ENCODE results near the gene WHRN. TPM values are rescaled to one million over a fixed set of nuclear protein-coding genes. Genes with fewer than 3 reads are reported as not detected.

WHRN gene
- 3.9 and 6.6 TPM in 2 replicates for total RNA-seq (2014; rRNA removed; shearing (Covaris generic); ENCODE audit: low replicate concordance)

DNA sequence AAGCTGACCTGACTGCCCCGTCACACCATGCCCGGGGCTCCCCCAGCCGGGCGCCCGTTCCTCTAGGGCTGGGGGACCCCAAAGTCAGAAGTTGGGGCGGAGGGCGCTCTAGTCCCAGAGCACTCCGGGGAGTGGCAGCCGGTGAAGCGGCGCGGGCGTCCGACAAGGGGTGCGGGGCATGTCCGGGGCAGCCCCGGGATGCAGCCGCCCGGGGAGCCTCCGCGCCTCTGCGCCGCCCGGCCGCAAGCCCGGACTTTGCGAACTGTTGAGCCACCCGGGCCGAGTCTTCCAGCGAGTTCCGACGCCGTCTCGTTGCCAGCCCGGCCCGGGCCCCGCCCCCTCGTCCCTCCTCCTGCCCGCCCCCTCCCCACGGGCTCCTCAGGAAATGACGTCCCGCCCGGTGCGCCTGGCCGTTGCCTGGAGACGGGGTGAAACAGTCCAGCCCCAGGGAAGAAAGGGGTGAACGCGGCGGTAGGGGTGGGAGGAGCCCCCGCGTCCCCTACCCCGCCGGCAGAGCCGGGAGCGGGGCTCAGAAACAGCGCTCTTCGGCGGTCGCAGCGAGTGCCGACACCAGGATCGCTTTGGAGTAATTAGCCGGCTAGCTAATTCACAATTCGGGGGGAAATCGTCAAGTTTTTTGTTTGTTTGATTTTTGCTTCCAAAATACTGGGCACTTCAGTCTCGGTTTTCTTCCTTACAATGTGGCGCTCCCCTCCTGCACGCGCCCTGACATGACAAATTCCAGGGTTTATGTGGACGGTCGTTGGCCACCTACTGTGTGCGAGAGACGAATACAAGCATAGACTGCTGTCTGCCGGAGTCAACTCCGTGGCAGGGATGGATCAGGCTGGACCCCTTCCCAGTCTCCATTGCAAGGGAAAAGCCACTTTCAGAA is at the start of gene WHRN:
Gene WHRN (minus strand): TSS at position 287 of the 895 bp plus-strand sequence. CDS start 672 bp downstream, outside the sequence.
- peak; percentile 78 for DNase-seq (ENCODE audit: low read depth)
- in situ Hi-C loops (cut with HindIII; ENCODE audit: low pct_unique_long_range_greater_than_20kb, low sequenced_read_pairs), result no loop called here

DNA sequence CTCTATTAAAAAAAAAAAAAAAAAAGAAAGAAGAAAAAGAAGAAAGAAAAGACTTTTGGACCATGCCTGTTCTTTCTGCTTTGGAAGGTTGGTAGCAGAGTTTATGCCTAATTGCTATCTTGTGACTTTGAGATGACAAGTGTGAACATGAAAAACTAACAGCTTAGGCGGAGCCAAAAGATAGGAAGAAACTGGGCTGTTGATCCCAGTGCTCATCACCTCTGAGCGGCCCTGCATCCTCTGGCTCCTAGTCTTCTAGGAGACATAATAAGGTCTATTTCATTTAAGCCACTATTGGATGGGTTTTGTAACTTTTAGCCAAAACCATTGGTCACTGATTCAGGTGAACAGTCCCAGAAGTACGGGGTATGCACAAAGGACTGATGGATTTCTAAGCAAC is 47.9 kb upstream of the WHRN start:
- in situ Hi-C loops (cut with HindIII; ENCODE audit: low pct_unique_long_range_greater_than_20kb, low sequenced_read_pairs), result no loop called here

DNA sequence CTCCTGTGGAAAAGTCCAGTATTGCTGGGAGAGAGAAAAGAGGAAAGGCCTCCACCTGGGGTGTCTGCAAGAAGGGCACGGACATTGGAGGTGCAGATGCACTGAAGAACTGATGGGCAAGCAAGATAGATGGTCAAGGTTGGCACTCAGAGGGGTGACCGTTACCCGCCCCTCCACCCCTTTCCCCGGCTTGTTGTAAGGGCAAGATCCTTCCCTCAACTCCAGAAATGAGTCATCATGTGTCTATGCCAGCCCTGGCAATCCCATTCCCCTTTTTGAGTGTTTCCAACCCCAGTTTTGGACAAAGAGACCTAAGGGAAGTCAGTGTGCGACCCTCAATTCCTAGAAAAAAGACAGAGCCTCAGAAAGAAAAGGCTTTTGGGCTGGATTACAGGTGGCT is 47.4 kb upstream of the WHRN start:
- DNase-seq (ENCODE audit: low read depth), result no peak
- in situ Hi-C loops (cut with HindIII; ENCODE audit: low pct_unique_long_range_greater_than_20kb, low sequenced_read_pairs), result no loop called here

More for the DNA sequence above, 47.9 kb upstream of the WHRN start:
- no peak for DNase-seq (ENCODE audit: low read depth)

DNA sequence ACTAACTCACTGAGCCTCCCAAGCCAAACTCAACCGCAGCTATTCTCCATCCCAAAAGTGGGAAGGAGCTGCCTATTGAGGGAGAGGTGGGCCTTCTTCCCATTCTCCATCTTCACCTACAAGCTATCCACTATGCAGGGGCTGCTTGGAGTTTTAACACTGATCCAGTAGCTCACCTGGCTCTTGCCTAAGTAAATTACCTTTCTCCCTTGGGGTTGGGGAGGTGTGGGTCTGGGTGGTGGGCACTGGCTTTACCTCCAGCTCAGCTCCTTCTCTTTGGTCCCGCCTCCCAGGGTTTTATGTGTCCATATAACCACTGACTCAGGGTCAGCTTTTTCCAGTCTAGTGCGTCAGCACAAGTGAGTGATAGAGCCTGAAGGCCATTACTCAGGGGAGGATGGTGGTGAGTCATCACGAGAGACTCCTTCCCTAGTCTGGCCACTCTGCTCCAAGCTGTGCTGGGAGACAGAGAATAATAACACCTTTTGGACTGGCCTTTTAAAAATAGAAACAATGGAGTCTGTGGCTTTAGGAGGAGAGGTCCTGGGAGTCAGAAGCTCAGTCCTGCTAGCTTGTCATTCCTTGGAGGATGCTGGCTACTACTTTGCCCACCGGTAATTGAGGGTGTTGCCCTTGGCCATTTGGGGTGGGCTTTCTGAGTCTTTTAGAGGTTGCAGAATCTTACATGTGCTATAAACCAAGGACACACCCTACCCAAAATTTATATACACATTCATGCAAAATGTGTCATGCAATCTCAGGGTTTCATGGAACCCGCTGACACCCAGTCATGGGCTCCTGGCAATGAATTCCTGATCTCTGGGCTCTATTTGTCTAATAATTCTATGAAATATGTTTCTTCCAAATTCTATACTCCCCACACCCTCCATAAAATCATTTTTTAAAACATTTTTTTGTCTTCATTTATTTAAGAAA is 46.7 kb upstream of the WHRN start:
- in situ Hi-C loops (cut with HindIII; ENCODE audit: low pct_unique_long_range_greater_than_20kb, low sequenced_read_pairs), result no loop called here

DNA sequence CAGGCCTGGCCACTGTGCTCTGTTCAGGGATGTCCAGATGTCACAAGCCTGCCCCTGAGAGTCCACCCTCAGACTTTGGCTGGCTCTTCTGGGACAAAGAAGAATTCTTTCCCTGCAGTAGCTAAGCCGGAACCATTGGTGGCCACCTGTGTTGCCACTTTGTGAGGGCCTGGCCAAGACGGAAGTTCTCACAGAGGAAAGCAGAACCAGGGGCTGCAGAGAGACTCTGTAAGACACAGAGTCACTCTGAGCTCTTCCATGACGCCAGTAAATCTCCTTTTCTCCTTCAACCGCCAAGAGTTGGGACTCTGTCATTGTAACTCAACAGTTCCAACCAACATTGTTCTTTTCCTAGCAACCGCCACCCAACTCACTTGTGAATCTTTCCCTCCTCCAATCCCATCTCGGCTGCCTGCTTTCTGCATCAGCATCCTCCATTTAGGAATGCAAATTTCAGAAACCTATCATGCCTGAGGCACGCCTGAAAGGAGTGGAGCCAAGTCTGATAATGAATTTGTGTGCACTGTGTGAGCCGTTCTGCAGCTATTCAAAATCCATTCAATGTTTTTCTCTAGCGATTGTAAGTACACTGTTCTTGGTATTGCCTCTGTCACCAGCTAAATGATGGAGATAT is 44.5 kb upstream of the WHRN start:
- no peak for DNase-seq (ENCODE audit: low read depth)
- in situ Hi-C loops (cut with HindIII; ENCODE audit: low pct_unique_long_range_greater_than_20kb, low sequenced_read_pairs), result no loop called here

More for the DNA sequence above, 46.7 kb upstream of the WHRN start:
- DNase-seq (ENCODE audit: low read depth), result peak; percentile 96

DNA sequence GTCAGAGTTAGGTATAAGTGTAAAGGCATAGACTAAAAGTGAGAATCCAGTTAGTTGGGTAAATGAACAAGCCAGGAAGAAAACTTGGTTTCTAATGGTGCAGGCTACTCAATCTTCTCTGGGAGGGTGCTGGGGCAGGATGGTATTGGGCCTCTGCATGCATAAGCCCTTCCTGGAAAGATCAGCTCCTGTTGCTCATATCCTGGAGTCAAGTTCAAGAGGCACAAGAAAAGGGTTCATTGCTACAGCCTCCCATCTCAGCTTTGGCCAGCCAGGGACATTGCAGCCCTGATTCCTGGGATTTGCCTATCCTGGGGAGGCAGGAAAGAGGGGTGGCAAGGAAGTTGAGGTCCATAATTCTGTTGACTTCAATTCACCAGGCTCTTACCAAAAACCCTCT is 41.6 kb upstream of the WHRN start:
- no peak for DNase-seq (ENCODE audit: low read depth)
- in situ Hi-C loops (cut with HindIII; ENCODE audit: low pct_unique_long_range_greater_than_20kb, low sequenced_read_pairs), result no loop called here

DNA sequence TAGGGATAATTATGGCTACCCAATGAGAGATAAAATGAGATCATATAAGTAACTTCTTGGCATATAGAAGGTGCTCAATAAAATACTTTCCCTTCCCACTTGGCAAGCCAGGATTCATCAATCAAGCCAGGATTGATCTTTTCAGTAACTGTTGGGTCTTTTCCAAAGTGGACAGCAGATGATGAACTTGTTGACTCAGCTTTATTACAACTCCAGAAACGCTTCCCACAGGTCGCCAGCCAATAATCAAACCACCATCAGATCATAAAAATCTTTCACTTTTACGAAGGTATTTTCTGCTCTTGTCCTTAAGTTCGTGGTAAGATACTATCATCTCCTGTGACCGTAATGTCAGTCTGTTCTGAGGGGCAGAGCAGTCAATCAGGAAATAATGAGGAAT is 39.8 kb upstream of the WHRN start:
- no peak for DNase-seq (ENCODE audit: low read depth)

DNA sequence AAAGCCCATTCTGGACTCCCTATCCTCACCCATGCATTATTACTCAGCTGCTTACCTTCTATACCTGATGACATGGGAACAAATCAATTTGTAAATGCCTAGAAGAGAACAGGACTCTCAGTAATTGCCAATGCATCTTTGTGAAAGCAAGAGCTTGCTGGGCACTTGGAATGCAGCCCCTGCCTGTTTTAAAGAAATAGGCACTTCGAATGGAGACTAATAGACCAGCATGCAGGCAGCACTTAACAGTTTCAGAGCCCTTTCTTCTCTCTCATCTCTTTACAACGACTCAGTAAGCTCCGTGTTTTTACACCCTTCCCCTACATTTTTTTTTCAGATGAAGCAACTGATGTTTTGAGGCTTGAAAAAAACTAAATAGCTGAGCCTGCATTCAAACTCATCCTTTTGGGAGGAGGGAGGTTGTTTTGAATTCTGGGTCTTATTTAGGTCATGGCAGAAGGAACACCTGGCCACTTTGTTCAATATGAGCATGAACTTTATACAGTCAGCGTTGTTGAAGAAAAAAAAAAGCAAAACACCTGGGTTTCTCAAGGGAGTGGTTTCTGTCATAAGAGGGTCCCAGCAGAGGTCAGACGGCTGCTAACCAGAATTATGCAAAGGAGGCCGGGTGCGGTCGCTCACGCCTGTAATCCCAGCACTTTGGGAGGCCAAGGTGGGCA is 34.6 kb upstream of the WHRN start:
- no peak for DNase-seq (ENCODE audit: low read depth)

More for the DNA sequence above, 39.8 kb upstream of the WHRN start:
- in situ Hi-C loops (cut with HindIII; ENCODE audit: low pct_unique_long_range_greater_than_20kb, low sequenced_read_pairs), result no loop called here

DNA sequence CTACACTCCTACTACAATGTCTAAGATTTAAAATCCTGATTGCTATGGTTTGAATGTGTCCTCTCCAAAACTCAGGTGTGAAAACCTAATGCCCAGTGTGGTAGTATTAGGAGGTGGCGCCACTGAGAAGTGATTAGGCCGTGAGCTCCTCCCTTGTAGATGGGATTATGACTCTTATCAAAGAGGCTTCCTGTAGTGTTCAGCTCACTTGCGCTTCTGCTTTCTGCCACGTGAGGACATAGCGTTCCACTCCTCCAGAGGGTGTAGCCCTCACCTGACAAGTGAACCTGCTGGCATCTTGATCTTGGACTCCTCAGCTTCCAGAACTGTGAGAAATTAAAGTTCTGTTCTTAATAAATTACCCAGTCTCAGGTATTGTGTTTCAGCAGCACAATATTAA is 33.0 kb upstream of the WHRN start:
- in situ Hi-C loops (cut with HindIII; ENCODE audit: low pct_unique_long_range_greater_than_20kb, low sequenced_read_pairs), result no loop called here

More for the DNA sequence above, 34.6 kb upstream of the WHRN start:
- in situ Hi-C loops (cut with HindIII; ENCODE audit: low pct_unique_long_range_greater_than_20kb, low sequenced_read_pairs), result no loop called here

DNA sequence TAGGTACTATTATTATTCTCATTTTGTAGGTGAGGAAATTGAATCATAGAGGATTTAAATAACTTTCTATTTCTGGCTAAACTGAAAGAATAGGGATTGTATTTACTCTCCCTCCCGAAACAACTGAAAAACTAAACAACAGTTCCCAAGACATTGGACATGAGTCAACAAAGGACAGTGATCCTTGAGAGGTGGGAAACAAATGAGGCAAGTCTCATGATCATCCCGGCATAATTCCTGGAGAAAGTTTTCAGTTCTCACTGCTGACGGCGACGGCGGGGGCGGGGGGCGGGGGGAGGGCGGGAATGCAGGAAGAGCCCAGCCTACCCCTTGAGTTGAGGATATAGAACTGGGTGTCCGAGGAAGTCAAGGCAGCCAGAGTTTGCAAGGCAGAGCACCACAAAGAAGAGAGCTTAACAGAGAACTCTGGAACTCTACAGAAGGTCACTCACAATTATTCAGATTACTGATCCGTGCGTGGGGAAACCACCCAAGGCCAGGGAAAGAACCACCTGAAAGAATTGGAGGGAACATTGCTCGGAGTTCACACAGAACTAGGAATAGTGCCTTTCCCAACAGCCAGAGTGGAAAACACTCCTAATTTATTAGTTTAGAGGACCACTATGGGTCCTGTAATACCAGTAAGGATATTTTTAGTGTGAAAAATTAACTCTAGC is 27.4 kb upstream of the WHRN start:
- in situ Hi-C loops (cut with HindIII; ENCODE audit: low pct_unique_long_range_greater_than_20kb, low sequenced_read_pairs), result no loop called here
- DNase-seq (ENCODE audit: low read depth), result no peak

More for the DNA sequence above, 33.0 kb upstream of the WHRN start:
- DNase-seq (ENCODE audit: low read depth), result peak; percentile 30

DNA sequence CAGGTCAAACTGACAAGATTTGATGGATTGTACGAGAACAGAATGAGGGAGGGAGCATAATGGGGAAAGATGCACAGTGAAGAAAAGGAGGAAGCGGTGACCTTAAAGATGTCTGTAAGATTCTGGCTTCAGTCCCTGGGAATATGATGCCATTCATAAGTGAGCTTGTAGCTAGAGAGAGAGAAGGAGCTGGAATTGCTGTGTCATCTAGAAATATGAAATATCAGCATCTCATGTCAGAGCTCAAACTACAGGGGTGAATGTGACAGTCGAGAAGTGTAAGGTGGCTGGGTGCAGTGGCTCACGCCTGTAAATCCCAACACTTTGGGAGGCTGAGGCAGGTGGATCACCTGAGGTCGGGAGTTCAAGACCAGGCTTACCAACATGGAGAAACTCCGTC is 24.0 kb upstream of the WHRN start:
- in situ Hi-C loops (cut with HindIII; ENCODE audit: low pct_unique_long_range_greater_than_20kb, low sequenced_read_pairs), result no loop called here
- no peak for DNase-seq (ENCODE audit: low read depth)

DNA sequence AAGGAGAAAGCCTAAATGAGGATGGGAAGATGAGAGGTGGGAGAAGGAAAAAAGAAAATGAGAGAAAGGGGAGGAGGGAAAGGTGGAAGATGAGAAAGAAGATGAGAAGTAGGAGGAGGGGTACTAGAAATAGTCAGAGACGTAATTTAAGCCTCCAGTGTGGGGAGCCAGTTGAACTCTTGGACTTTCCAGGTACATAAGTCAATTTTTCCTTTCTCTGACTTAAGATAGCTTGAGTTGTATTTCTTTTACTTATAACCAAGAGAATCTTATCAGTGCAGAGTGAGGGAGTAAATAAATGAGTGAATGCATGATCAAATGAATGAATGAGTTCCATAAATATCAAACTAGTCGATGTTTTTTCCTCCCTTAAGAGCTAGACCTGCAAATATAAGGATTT is 21.5 kb upstream of the WHRN start:
- no peak for DNase-seq (ENCODE audit: low read depth)
- in situ Hi-C loops (cut with HindIII; ENCODE audit: low pct_unique_long_range_greater_than_20kb, low sequenced_read_pairs), result no loop called here

DNA sequence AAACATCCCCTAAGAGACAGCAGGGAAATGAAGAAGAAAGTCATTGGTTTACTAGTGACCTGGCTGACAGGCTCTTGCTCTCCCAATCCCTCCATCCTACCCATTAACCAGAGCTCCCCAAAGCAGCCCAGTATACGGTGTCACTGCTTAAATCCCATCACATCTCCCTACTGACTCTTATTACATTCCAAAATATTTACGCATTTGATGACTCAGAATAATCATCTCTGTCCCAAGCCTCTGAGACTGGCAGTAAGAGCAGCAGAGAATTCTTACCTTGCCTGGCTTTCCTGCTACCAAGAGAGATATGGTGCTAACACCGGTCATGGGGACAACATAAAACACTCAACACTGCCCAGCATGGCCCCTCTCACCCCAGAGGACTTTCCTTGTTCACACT is 20.2 kb upstream of the WHRN start:
- in situ Hi-C loops (cut with HindIII; ENCODE audit: low pct_unique_long_range_greater_than_20kb, low sequenced_read_pairs), result no loop called here
- DNase-seq (ENCODE audit: low read depth), result no peak

DNA sequence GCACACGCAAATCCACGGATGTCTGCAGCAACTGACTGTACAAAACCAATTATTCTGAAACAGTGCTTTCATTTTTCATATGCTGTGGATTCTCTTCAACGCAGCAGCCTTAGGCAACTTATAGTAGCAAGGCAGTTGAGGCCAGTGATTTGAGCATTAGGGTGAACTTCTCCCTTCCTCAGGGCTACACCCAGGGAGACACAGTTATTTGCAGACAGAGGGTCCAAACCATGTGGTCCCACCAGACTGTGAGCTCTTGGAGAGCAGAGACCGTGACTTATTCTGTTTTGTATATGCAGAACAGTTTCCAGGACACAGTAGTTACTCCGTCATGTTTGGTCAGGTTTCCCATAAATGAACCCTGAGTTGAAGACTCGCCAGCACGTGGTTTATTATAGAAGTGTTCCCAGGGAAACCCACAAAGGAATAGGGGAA is 19.0 kb upstream of the WHRN start:
- in situ Hi-C loops (cut with HindIII; ENCODE audit: low pct_unique_long_range_greater_than_20kb, low sequenced_read_pairs), result no loop called here
- DNase-seq (ENCODE audit: low read depth), result no peak

DNA sequence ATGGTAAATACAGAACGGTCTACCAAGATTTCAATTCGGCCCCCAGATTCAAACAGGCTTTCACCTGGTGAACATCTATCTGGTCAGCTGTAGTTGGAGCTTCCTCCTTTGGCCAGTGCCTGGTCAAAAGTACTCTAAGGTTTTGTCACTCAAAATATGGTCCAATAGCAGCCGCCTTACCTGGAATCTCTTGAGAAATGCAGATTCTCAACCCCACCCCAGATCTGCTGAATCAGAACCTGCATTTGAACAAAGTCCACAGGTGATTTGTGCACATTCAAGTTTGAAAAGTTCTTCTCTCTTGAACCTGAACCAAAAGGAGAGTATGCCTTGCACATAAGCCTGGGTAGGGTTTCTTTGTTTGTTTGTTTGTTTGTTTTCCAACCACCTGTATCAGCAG is 17.6 kb upstream of the WHRN start:
- no peak for DNase-seq (ENCODE audit: low read depth)
- in situ Hi-C loops (cut with HindIII; ENCODE audit: low pct_unique_long_range_greater_than_20kb, low sequenced_read_pairs), result no loop called here

DNA sequence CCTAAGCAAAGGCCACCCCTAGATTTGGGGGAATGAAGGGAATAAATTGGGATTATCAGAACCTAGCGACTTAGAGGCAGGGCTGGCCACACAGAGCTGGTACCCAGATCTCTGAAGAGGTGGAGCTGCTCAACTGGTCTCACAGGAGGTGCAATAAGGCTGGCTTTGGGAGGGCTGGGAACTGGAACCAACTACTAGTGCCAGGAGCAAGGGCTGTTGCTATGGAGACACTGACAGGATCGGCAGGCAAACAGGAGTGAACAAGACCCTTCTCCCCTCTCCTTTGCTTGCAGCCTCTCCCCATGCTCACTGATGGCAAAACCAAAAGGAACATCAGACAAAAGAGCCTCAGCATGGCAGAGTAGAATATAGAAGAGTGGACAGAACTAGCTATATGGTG is 17.0 kb upstream of the WHRN start:
- in situ Hi-C loops (cut with HindIII; ENCODE audit: low pct_unique_long_range_greater_than_20kb, low sequenced_read_pairs), result no loop called here
- DNase-seq (ENCODE audit: low read depth), result no peak

DNA sequence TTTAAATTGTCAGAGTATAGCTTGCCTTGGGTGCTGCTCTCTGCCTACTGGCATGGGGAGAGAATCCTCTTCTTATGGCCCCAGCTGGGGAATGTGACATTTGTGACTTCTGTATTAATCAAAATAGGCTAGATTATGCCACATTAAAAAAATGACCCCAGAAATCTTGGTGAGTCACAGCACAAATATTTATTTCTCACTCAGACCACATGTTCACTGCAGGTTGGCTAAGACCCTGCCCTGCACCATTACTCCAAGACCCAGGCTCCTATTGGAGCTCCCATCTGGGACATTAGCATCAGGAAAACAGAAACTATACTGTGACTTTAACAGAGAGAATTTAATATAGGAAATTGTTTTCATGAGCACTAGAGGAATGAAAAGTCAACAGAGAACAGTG is 16.6 kb upstream of the WHRN start:
- in situ Hi-C loops (cut with HindIII; ENCODE audit: low pct_unique_long_range_greater_than_20kb, low sequenced_read_pairs), result no loop called here
- no peak for DNase-seq (ENCODE audit: low read depth)
